Sciatic nerve (tissue), 2 donors: ENCODE data around the gene PTPN6. TPM values are rescaled to one million over a fixed set of nuclear protein-coding genes. Genes with fewer than 3 reads are reported as not detected.
"Not testable (repeated sequence)": the region's sequence is repeated elsewhere in the genome, so short reads cannot be mapped to it uniquely, and the experiment has no call there.

Source experiments
- ATAC-seq: fragments of 200-7000 bp; cut with Tn5 transposase; one replicate; pipeline ENCODE4 v1.9.1; 2020; ENCODE audit warnings: mild to moderate bottlenecking, moderate library complexity
- DNase-seq: peaks from one replicate; pipeline ENCODE4 v3.0.0-alpha.2; 2020; ENCODE audit warnings: low spot score
- intact Hi-C: fragments of 100-400 bp; cut with DNase I; formaldehyde crosslinking; loops from one replicate; pipeline ENCODE4 v1.14.2; 2022
- total RNA-seq: library from RNA; stranded (reverse); fragmentation: NEBNext Ultra II Directional; extraction: Animal tissue kit (Norgen Biotek cat#: 25700); gene quantifications from one replicate; pipeline ENCODE4 v1.2.1, GENCODE V29; 2021
- donor health status: DM: no; HTN: no; CAD: no.
- donor health status: DM: no; HTN: no; CAD: no.

The PTPN6 gene
- total RNA-seq = 35.0 TPM

- DNase-seq (peak; percentile 76), ATAC-seq (peak; percentile 11)
- intact Hi-C loops = no loop called here
Observed at GRCh38 chr12:6950811-6951540, at the start of gene PTPN6. TSS of gene PTPN6 (plus strand) at chr12:6951356. CDS start at chr12:6951513, 157 bp downstream.

DNA sequence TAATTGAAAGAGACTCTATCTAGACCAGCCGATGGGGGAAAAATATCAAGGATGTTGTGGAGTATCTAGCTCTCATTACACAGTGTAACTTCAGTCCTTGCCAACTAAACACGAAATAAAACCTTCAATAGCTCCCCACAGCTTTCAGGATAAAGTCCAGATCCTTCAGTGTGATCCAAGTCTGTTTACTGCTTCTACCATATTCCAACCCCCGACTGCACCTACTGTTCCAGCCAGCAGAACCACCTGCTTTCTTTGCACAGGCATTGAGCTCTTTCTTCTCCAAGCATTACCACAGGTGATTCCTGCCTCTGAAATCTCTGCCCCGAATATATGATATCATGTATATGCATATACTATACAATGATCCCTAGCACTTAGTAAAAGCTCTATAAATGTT lies 48.7 kb upstream of the PTPN6 start:
- intact Hi-C loops = no loop called here
- DNase-seq = no peak
- no peak for ATAC-seq

GRCh38 chr12:6903722-6904121 lies 47.4 kb upstream of the PTPN6 start:
- intact Hi-C loops = no loop called here
- no peak for DNase-seq
- ATAC-seq = no peak

- ATAC-seq = peak; percentile 98
- intact Hi-C loops = no loop called here
- DNase-seq = peak; percentile 99
Observed at GRCh38 chr12:6904280-6905276, 46.6 kb upstream of the PTPN6 start, which contains the start of gene LRRC23. TSS of gene LRRC23 (plus strand) at chr12:6904822. CDS start at chr12:6905634, 812 bp downstream.

GRCh38 chr12:6905414-6906040 lies 45.6 kb upstream of the PTPN6 start:
- DNase-seq (no peak), ATAC-seq (no peak)
- intact Hi-C loops = no loop called here

GRCh38 chr12:6908141-6908540 lies 43.0 kb upstream of the PTPN6 start:
- intact Hi-C loops, ATAC-seq: not testable (repeated sequence)

DNA sequence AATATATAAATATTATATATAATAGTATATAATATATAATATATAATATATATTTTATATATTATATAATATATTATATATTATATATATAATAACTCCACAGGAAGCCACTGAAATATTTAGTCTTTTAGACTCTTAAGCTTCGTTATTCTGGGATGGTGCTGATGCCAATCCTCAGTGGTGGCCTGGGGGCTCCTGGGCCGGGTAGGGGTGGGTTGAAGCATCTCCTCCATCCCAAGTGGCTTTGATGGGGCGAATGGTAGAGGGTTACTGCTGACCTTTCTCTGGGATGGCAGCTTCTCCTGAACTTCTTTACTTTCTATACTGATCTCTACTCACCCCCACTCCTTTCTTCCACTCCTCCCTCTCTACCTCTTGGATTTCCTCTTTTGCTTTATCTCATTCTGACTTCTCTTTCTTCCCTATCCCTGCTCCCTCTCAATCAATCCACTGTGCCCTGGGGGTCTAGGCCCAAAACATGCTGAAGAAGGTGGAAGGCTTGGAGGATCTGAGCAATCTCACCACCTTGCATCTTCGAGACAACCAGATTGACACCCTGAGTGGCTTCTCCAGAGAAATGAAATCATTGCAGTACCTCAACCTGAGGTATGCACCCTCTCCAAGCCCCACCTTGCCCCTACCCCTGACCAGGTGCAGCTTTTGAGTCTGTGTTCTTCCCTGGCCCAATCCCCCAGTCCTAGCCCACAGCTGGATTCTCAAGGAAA lies 41.6 kb upstream of the PTPN6 start:
- intact Hi-C loops = no loop called here
- DNase-seq (no peak), ATAC-seq (no peak)

More at GRCh38 chr12:6908141-6908540, 43.0 kb upstream of the PTPN6 start:
- not testable (repeated sequence) for DNase-seq

- ATAC-seq (no peak), DNase-seq (no peak)
- intact Hi-C loops = no loop called here
Observed at GRCh38 chr12:6912164-6912935, 38.8 kb upstream of the PTPN6 start.

DNA sequence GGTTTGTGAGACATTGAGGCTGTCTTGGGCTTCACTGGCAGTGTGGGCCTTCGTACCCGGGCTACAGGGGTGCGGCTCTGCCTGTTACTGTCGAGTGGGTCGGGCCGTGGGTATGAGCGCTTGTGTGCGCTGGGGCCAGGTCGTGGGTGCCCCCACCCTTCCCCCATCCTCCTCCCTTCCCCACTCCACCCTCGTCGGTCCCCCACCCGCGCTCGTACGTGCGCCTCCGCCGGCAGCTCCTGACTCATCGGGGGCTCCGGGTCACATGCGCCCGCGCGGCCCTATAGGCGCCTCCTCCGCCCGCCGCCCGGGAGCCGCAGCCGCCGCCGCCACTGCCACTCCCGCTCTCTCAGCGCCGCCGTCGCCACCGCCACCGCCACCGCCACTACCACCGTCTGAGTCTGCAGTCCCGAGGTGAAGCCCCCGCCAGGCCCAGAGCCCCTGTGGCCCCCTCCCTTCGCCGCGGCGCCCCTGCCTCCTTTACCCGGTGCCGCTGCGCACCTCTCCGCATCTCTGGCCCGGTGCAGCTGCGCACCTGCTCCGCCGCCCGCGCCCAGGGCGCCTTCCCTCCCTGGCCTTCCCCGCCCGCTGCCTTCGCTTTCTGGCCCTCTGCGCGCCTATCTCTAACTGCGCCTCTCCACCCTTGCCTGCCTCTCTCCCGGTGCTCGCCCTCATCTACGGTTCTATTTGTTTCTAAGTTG lies 36.8 kb upstream of the PTPN6 start, which contains the start of gene ENO2:
ENO2 (plus strand) TSS at position 335 of the 701 bp plus-strand sequence. CDS start 1,253 bp downstream, outside the sequence.
- ATAC-seq (peak; percentile 90), DNase-seq (peak; percentile 89)
- intact Hi-C loops = no loop called here

- intact Hi-C loops = no loop called here
- no peak for DNase-seq
- peak; percentile 21 for ATAC-seq
Observed at GRCh38 chr12:6914947-6915788, 36.0 kb upstream of the PTPN6 start.

GRCh38 chr12:6915789-6916285 lies 35.3 kb upstream of the PTPN6 start:
- intact Hi-C loops = no loop called here
- DNase-seq (no peak), ATAC-seq (no peak)

DNA sequence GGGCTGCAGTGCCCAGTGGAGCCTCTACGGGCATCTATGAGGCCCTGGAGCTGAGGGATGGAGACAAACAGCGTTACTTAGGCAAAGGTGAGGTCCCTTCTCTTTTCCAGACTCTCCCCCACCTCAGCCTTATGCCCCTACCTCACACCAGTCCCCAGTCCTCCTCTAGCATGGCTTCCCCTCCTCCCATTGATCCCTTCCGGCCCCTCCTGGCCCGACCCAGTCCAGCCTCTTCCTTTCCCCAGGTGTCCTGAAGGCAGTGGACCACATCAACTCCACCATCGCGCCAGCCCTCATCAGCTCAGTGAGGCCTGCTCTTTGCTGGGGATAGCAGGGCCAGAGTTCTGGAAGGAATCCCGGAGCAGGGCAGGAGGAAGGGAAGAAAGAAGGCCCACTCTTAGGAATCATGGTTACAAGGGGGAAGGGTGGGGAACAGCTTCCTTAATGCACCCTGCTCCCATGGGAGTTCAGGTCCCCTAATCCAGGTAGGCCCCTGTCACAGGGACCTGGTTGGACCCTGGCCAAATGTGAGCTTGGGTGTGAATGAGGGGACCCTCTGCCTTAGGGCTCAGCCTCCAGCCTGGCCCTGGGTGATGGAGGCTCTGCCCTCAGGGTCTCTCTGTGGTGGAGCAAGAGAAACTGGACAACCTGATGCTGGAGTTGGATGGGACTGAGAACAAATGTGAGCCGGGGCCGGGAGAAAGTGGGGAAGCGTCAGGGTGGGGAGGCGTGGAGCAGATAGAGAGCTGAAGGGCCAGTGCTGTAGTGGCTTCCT lies 34.5 kb upstream of the PTPN6 start:
- ATAC-seq = no peak

DNA sequence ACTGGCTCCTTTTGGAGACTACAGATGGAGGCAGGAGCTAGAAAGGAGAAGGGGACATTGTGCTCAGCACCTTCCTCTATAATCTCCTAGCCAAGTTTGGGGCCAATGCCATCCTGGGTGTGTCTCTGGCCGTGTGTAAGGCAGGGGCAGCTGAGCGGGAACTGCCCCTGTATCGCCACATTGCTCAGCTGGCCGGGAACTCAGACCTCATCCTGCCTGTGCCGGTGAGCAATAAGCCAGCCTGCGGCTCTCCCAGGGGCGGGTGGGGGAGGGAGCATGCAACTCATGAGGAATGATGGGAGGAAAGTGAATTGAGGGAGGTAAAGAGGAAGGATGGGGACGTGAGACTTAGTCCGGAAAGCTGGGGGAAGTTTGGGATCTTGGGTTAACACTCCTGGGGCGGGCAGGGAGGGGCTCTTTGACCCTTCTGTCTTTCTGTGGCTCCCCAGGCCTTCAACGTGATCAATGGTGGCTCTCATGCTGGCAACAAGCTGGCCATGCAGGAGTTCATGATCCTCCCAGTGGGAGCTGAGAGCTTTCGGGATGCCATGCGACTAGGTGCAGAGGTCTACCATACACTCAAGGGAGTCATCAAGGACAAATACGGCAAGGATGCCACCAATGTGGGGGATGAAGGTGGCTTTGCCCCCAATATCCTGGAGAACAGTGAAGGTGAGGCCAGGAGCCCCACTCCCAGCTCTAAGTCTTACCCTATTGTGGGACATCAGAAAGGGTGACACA lies 33.5 kb upstream of the PTPN6 start:
- intact Hi-C loops = no loop called here
- ATAC-seq (no peak), DNase-seq (no peak)

More for the DNA sequence above, 34.5 kb upstream of the PTPN6 start:
- DNase-seq = no peak
- intact Hi-C loops = no loop called here

DNA sequence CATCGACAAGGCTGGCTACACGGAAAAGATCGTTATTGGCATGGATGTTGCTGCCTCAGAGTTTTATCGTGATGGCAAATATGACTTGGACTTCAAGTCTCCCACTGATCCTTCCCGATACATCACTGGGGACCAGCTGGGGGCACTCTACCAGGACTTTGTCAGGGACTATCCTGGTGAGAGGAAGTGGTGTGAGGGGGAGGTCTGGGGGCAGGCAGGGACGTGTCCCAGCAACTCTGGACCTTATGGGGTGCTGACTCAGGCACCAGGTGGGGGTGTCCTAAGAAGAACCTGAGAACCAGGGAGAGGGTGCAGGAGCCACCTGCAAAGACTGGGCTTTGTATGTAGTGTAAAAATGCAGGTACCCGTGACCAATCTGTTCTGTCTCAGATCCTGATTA lies 31.6 kb upstream of the PTPN6 start:
- ATAC-seq = no peak
- DNase-seq = no peak

GRCh38 chr12:6921539-6921938 lies 29.6 kb upstream of the PTPN6 start:
- DNase-seq = no peak
- intact Hi-C loops = no loop called here
- ATAC-seq = no peak

More for the DNA sequence above, 31.6 kb upstream of the PTPN6 start:
- intact Hi-C loops = no loop called here
